Osteocyte (in vitro differentiated cells): Measurements from ENCODE around the gene TIMM23. TPM values are rescaled to one million over a fixed set of nuclear protein-coding genes. Genes with fewer than 3 reads are reported as not detected.

Experiments
- DNase-seq: peaks from one replicate; pipeline ENCODE4 v3.0.0; 2021; ENCODE audit warnings: mixed read lengths; ENCODE audit not compliant: unreplicated experiment; ENCODE audit errors: extremely low spot score
- H3K27ac Mint-ChIP-seq: one replicate; pipeline ENCODE4 v1.8.0; 2021; ENCODE audit warnings: mild to moderate bottlenecking, mixed read lengths; ENCODE audit not compliant: unreplicated experiment
- H3K27me3 Mint-ChIP-seq: one replicate; pipeline ENCODE4 v1.8.0; 2021; ENCODE audit warnings: mixed read lengths; ENCODE audit not compliant: unreplicated experiment
- H3K36me3 Mint-ChIP-seq: one replicate; pipeline ENCODE4 v1.8.0; 2021; ENCODE audit warnings: mixed read lengths; ENCODE audit not compliant: unreplicated experiment
- H3K4me1 Mint-ChIP-seq: one replicate; pipeline ENCODE4 v1.8.0; 2021; ENCODE audit warnings: mixed read lengths; ENCODE audit not compliant: unreplicated experiment
- H3K4me3 Mint-ChIP-seq: one replicate; pipeline ENCODE4 v1.8.0; 2021; ENCODE audit warnings: mild to moderate bottlenecking, moderate library complexity, mixed read lengths; ENCODE audit not compliant: unreplicated experiment
- H3K9me3 Mint-ChIP-seq: one replicate; pipeline ENCODE4 v1.8.0; 2021; ENCODE audit warnings: mixed read lengths; ENCODE audit not compliant: unreplicated experiment
- CTCF ChIP-seq: fragments of 200-600 bp; sonication (generic); IDR thresholded peaks from 2 replicates; pipeline ENCODE4 v1.5.0; 2021; ENCODE audit warnings: antibody characterized with exemption, mild to moderate bottlenecking, moderate library complexity
- total RNA-seq: library from RNA; stranded (reverse); gene quantifications from 2 replicates; pipeline ENCODE4 v1.2.1, GENCODE V29; 2021

The TIMM23 gene
- total RNA-seq, 1 donor from 2014 or later, result 61.1 TPM

GRCh38 chr10:46018453-46019176 is 46.3 kb downstream of the TIMM23 start:
- Mint-ChIP-seq H3K27ac (peak overlapping the region; percentile 32), H3K9me3 (no peaks in the 10 kb centered on the region), H3K4me1 (peaks cover 34% of the 10 kb centered on the region), H3K27me3 (no peaks in the 10 kb centered on the region), H3K36me3 (peaks cover 28% of the 10 kb centered on the region), H3K4me3 (no peak overlapping the region)
- TF ChIP-seq CTCF, result no peak
- no peak for DNase-seq

- no peak for DNase-seq
- Mint-ChIP-seq H3K36me3 (peaks cover 26% of the 10 kb centered on the region), H3K4me3 (no peak overlapping the region), H3K9me3 (no peaks in the 10 kb centered on the region), H3K27me3 (no peaks in the 10 kb centered on the region), H3K4me1 (peaks cover 40% of the 10 kb centered on the region), H3K27ac (no peak overlapping the region)
- no peak for TF ChIP-seq CTCF
Measured at GRCh38 chr10:46019177-46019528, 46.9 kb downstream of the TIMM23 start.

- Mint-ChIP-seq H3K9me3 (no peaks in the 10 kb centered on the region), H3K4me3 (no peak overlapping the region), H3K4me1 (peaks cover 44% of the 10 kb centered on the region), H3K27ac (peak overlapping the region; percentile 31), H3K36me3 (peaks cover 20% of the 10 kb centered on the region), H3K27me3 (no peaks in the 10 kb centered on the region)
- TF ChIP-seq CTCF, result no peak
- DNase-seq, result no peak
Measured at GRCh38 chr10:46019569-46020343, 47.5 kb downstream of the TIMM23 start.

GRCh38 chr10:46020344-46020657 is 48.0 kb downstream of the TIMM23 start:
- DNase-seq, result no peak
- H3K36me3 Mint-ChIP-seq, result peaks cover 17% of the 10 kb centered on the region
- H3K4me3 Mint-ChIP-seq, result no peak overlapping the region
- H3K27ac Mint-ChIP-seq, result peak overlapping the region; percentile 31
- H3K9me3 Mint-ChIP-seq, result no peaks in the 10 kb centered on the region
- peaks cover 49% of the 10 kb centered on the region for H3K4me1 Mint-ChIP-seq
- no peaks in the 10 kb centered on the region for H3K27me3 Mint-ChIP-seq
- no peak for TF ChIP-seq CTCF

- peak; percentile 95 for DNase-seq
- no peak for TF ChIP-seq CTCF
- H3K27me3 Mint-ChIP-seq, result no peaks in the 10 kb centered on the region
- no peaks in the 10 kb centered on the region for H3K9me3 Mint-ChIP-seq
- peak overlapping the region; percentile 81 for H3K4me3 Mint-ChIP-seq
- H3K27ac Mint-ChIP-seq, result peak overlapping the region; percentile 91
- H3K36me3 Mint-ChIP-seq, result peaks cover 2% of the 10 kb centered on the region
- H3K4me1 Mint-ChIP-seq, result peaks cover 62% of the 10 kb centered on the region
Measured at GRCh38 chr10:46022978-46023702, 50.9 kb downstream of the TIMM23 start.
